ENCODE measurements around the gene TP73.

TP73 gene

GRCh38 chr1:3630914-3631313 lies 21.4 kb upstream of the TP73 start:
- in situ Hi-C loops (cut with HindIII; ENCODE audit: low sequenced_read_pairs): no loop called here
- no peak for TF ChIP-seq CTCF (IDR thresholded peaks at IDR 0.05; ENCODE audit: low read depth, low read length, missing control alignments)
- no peak for DNase-seq (ENCODE audit: low read depth)
- H3K4me3 ChIP-seq (ENCODE audit: low read depth, low read length): no peak overlapping the region

DNA sequence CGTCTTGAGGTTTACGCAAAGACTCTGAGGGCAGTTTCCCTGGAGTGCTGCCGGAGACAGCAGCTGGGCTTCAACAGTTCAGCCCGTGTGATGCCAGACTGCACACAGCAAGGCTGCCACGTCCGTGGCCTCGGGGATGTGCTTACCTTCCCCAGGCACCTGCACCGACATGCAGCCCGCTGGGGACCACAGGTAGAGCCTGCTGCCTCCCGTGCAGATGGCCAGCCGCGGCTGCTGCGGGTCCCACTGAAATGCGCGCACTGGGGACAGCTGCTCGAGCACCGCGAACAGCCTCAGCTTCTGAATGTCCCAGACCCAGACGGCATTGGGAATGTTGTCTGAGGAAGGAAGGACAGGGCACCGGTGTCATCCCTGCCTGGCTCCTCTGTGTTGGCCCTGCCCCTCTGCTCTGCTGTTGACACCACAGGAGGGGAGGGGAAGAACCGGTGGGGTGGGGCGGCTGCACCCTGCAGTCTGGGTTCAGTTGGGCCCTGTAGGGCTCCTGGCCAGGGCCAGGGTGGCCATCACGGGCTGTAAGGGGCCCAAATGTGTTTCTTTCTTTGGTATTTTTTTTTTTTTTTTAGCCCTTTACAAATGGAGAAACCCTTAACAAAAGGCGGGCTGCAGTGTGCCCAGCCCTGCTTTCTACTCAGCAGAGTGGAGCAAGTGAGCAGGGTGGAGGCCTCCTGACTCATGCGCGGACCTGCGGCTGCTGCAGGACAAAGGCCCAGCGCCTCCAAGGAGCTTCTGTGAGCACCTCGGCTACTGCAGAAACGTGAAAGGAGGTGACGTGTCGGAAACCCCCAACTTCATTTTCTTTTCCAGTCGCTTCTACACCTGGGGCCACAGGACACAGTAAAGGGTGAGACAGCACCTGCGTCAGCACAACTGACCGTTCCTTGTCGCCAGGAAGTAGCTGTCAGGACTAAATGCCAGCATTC lies 20.7 kb upstream of the TP73 start:
- no peak overlapping the region for H3K4me3 ChIP-seq (ENCODE audit: low read depth, low read length)
- TF ChIP-seq CTCF (IDR thresholded peaks at IDR 0.05; ENCODE audit: low read depth, low read length, missing control alignments): no peak
- DNase-seq (ENCODE audit: low read depth): no peak
- in situ Hi-C loops (cut with HindIII; ENCODE audit: low sequenced_read_pairs): no loop called here

- in situ Hi-C loops (cut with HindIII; ENCODE audit: low sequenced_read_pairs): no loop called here
- H3K4me3 ChIP-seq (ENCODE audit: low read depth, low read length): no peak overlapping the region
- TF ChIP-seq CTCF (IDR thresholded peaks at IDR 0.05; ENCODE audit: low read depth, low read length, missing control alignments): no peak
- no peak for DNase-seq (ENCODE audit: low read depth)
Observed at GRCh38 chr1:3632298-3632697, 20.0 kb upstream of the TP73 start.

GRCh38 chr1:3632716-3633343 lies 19.5 kb upstream of the TP73 start:
- in situ Hi-C loops (cut with HindIII; ENCODE audit: low sequenced_read_pairs): no loop called here
- no peak for DNase-seq (ENCODE audit: low read depth)
- no peak for TF ChIP-seq CTCF (IDR thresholded peaks at IDR 0.05; ENCODE audit: low read depth, low read length, missing control alignments)

DNA sequence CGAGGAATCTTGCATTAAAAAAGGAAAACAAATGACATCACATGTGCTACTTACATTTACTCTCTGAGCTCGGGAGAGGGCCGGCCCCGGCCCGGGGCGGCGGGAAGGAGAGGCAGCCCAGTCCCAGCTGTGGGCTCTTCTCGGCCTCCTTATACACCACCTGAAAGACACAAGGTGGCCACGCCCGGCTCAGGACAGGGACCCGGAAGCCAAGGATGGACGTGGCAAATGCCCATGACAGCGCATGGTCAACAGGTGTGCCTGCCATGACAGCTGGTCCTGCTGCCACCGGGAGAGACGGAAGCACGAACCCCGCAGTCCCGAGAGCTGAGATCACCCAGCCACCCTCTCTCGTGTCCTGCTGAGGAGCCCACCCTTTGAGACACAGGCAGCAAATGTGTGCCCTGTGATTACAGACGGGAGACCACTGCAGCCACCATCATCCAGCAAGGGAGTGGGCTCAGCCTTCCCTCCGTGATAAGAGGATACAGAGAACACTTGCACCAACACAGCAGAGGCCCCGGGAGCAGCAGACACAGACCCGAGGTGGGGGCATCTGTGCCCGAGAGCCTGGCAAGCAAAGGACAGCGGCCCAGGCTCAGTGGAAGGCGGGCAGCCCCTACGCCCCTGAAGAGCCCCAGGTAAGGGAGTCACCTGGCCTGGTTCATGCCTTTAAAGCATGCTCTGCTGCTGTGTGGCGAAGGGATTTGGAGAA lies 18.8 kb upstream of the TP73 start:
- H3K4me3 ChIP-seq (ENCODE audit: low read depth, low read length): no peak overlapping the region
- TF ChIP-seq CTCF (IDR thresholded peaks at IDR 0.05; ENCODE audit: low read depth, low read length, missing control alignments): no peak
- in situ Hi-C loops (cut with HindIII; ENCODE audit: low sequenced_read_pairs): no loop called here
- no peak for DNase-seq (ENCODE audit: low read depth)

More at GRCh38 chr1:3632716-3633343, 19.5 kb upstream of the TP73 start:
- no peak overlapping the region for H3K4me3 ChIP-seq (ENCODE audit: low read depth, low read length)

GRCh38 chr1:3634059-3634800 lies 18.1 kb upstream of the TP73 start:
- in situ Hi-C loops (cut with HindIII; ENCODE audit: low sequenced_read_pairs): no loop called here

More at GRCh38 chr1:3634059-3634800, 18.1 kb upstream of the TP73 start:
- no peak for DNase-seq (ENCODE audit: low read depth)
- TF ChIP-seq CTCF (IDR thresholded peaks at IDR 0.05; ENCODE audit: low read depth, low read length, missing control alignments): no peak
- H3K4me3 ChIP-seq (ENCODE audit: low read depth, low read length): no peak overlapping the region
